GM10266 (cell line): ENCODE measurements around the gene CCK.

Source experiments
- DNase-seq: peaks from one replicate; pipeline ENCODE4 v3.0.0; 2012; ENCODE audit errors: extremely low spot score
- TF ChIP-seq, protein P1 (sequence below): IDR thresholded peaks from 2 replicates; pipeline ENCODE4 v1.5.1; 2012; ENCODE audit warnings: mild to moderate bottlenecking, low read depth; ENCODE audit not compliant: control insufficient read depth, insufficient read depth; ENCODE audit errors: missing control alignments

Gene CCK

DNA sequence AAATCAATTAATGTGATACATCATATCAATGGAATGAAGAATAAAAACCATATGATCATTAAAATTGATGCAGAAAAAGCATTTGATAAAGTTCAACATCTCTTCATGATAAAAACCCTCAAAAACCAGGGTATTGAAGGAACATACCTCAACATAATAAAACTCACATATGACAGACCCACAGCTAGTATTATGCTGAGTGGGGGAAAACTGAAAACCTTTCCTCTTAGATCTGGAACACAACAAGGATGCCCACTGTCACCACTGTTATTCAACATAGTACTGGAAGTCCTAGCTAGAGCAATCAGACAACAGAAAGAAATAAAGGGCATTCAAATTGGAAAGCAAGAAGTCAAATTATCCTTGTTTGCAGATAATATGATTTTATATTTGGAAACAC, 30.5 kb downstream of the CCK start:
- TF ChIP-seq, protein P1, sequence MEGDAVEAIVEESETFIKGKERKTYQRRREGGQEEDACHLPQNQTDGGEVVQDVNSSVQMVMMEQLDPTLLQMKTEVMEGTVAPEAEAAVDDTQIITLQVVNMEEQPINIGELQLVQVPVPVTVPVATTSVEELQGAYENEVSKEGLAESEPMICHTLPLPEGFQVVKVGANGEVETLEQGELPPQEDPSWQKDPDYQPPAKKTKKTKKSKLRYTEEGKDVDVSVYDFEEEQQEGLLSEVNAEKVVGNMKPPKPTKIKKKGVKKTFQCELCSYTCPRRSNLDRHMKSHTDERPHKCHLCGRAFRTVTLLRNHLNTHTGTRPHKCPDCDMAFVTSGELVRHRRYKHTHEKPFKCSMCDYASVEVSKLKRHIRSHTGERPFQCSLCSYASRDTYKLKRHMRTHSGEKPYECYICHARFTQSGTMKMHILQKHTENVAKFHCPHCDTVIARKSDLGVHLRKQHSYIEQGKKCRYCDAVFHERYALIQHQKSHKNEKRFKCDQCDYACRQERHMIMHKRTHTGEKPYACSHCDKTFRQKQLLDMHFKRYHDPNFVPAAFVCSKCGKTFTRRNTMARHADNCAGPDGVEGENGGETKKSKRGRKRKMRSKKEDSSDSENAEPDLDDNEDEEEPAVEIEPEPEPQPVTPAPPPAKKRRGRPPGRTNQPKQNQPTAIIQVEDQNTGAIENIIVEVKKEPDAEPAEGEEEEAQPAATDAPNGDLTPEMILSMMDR, result no peak

DNA sequence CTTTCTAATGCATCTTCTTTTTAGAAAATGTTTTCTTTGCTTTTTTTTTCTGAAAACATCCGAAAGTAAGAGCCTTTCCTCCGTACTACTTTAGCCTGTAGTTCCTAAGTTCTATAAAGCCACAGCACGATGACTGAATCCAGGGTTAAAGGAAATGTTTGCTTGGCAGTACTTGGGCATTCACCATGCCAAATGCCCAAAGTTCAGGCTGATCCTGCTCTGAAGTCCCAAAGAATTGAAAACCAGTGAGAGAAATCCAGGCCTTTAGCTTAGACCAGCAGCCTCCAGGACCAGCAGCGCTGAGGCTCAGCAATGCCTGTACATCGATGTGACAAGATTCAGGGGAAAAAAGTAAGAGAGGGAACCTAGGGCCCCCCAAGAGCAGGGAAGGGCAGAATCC, 35.1 kb downstream of the CCK start:
- TF ChIP-seq, protein P1, result no peak
- DNase-seq, result no peak

More for the DNA sequence above, 30.5 kb downstream of the CCK start:
- DNase-seq, result no peak

DNA sequence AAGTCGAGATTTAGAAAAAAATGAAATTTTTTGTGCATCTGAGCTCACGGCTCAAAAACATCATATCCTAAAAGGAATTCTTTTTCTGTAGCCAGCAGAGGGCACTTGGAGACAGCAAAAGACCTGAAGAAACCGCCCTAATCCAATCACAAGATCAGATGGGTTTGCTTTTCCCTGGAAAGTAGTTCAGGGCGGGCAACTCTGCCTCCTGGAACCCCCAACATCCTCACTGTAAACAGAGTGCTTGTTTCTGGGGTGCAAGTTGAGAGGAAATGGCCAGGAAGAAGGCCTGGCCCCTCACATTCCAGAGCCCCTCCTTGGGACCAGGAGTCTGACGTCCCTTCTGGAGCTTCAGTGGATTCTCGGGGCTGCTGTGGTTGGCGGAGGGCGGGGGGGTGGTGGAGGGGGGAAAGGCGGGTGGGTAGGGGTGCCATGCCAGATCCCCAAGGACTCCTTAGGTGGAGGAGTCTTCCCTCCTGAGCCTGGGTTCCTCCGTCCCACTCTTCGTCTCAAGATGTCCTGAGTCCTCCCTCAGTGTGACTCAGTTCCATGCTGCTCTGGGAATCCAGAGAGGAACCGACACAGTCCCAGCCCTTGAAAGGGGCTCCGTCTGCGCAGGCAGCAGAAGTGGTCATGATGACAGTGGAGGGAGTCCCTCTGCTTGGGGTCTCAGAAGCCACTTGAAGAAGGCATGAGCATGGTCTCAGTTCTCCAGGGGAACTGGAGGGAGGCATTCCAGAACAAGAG, 35.9 kb downstream of the CCK start:
- DNase-seq, result no peak
- TF ChIP-seq, protein P1, result peak; percentile 29

DNA sequence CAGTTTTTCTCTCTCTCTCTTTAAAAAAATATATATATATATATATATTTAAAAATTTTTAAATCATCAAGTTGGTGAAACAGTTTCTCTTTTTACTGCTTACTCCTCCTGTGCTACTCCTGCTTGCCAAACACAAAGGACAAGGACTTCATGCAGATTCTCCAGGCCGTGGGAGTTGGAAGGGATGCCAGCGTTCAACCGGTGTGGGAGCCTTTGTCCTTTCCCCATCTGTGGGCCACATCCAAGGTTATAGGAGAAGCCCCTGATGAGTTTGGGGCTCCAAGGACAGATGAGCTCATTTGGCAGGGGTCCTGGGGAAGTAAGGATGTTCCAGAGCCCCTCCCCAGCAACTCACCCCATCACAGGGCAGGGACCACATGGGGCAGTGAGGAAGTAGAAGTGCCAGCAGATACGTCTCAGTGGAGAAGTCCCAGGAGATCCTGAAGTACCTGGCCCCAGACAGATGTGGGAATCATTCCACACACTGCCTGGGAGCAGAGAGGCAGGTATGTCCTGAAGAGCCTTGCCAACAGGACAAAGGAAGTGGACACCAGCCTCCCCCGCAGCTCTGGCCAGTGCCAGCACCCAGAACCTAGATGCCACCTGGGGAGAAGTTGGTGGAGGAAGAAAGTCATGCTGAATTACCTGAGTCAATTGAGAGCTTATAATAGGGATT, 36.6 kb downstream of the CCK start:
- TF ChIP-seq, protein P1, result peak; percentile 15
- no peak for DNase-seq

DNA sequence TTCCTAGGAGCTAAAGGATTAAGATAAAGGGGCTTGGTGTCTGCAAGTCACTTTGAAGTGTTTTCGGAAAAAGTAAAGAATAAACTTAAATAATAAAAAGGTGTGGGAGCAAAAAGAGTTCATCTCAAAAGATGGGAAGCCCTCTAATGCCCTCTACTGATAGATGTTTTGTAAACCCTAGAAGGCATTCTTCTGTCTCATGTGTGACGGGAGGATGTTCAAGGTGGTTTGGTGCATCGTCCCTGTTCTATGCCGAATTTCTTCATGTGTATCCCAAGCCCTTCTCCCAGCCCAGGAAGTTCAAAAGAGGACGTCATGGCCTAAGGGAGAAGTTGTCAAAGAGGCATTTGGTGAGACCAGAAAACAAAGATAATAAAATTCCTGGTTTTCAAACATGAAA, 37.2 kb downstream of the CCK start:
- DNase-seq, result peak; percentile 58
- TF ChIP-seq, protein P1, result peak; percentile 52

DNA sequence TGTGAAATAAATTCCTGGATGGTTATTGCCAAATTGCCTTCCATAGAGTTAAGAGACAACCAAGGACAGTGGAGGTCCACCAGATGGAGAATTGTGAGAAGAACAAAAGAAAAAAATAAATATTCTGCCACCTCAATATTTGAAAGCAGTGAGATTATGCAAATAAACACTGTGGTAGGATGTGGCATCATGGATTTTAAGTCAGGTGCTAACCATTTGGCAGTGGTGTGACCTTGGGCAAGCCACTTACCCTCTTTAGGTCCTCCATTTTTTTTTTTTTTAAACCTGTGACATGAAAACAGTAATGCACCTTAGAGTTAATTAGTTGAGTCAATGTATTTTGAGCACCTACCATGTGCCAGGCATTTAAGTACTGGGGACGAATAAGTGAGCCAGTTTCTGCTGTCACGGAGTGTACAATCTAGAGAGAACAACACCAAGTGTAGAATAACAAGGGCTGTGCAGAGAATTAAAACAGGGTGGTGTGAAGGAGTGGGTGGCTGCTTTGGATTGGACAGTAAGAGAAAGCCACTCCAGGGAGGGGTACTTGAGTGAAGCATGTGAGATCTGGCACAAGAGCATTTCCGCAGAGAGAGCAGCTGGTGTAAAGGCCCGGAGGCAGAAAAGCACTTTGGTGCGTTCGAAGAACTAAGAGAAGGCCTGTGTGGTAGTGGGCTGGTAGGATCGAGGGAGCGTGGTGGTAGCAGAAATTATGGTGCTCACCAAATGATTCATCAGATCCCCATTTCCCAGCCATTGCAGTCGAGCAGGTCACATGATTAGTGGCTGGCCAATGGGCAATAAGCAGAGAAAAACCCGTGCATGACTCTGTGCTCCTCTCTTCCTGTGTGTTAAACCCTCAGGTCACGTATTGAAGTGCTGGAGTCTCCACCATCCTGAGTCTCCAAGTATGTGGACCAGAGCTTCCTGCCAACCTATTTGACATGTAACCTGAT, 39.2 kb downstream of the CCK start:
- no peak for DNase-seq
- TF ChIP-seq, protein P1, result no peak
